AG04450 (cell line): ENCODE measurements around the gene SAPCD2. TPM values are rescaled to one million over a fixed set of nuclear protein-coding genes. Genes with fewer than 3 reads are reported as not detected.

Experiments used
- CTCF ChIA-PET: fragments of 300-600, 350-600 bp; formaldehyde crosslinking; extraction: SDS; loops from one replicate; lab custom pipeline; 2022; ENCODE audit warnings: antibody characterized with exemption, inconsistent platforms; lab: Charles Lee
- POLR2A ChIA-PET: fragments of 350-600 bp; formaldehyde crosslinking; extraction: SDS; loops from one replicate; lab custom pipeline; 2021; ENCODE audit warnings: antibody characterized with exemption, inconsistent platforms; lab: Yijun Ruan, JAX
- DNase-seq: peaks from one replicate; pipeline ENCODE4 v3.0.0-alpha.2; 2011; ENCODE audit warnings: low read depth, low spot score
- H3K27ac ChIP-seq: one replicate; pipeline ENCODE4 v1.5.1; 2012; ENCODE audit warnings: low read depth, low read length, control low read depth
- H3K27me3 ChIP-seq: one replicate; pipeline ENCODE4 v1.6.0; 2012; ENCODE audit warnings: low read length; ENCODE audit not compliant: control insufficient read depth, insufficient read depth
- H3K4me3 ChIP-seq: 2 replicates; pipeline ENCODE4 v1.5.1; 2011; ENCODE audit warnings: mild to moderate bottlenecking, low read depth, low read length, control low read depth
- H3K9me3 ChIP-seq: 2 replicates; pipeline ENCODE4 v1.5.1; 2012; ENCODE audit warnings: low read length; ENCODE audit not compliant: control insufficient read depth, insufficient read depth
- polyA plus RNA-seq: library from polyadenylated mRNA; depleted of rRNA; stranded (reverse); fragments of >200 nt; gene quantifications from 2 replicates; pipeline ENCODE4 v1.2.3, GENCODE V29; 2011
- TF ChIP-seq, protein P1 (sequence below): IDR thresholded peaks from 2 replicates; pipeline ENCODE4 v1.5.1; 2011; ENCODE audit warnings: low read depth, low read length, control low read depth, inconsistent platforms

SAPCD2 gene
- polyA plus RNA-seq, 1 experiment: 1.5 TPM

DNA sequence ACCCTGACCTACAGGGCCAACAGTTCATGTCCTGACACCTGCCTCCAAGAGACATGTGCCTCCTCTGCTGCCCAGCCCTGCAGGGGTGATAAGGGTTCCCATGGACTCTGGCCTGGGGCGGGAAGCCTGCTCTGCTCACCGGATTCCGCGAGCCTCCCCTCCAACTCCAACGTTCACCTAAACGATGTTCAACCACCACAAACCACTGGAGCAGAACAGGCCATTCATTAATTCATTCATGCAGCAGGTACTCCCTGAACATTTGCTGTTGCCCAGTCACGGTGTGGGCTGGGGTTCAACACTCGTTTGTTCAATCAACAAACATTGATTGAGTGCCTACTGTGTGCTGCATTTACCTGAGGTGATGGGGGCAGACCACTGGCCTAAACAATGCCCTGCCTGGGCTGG is 3.6 kb upstream of the SAPCD2 start:
- Histone ChIP-seq H3K27ac (no peak overlapping the region), H3K9me3 (no peaks in the 10 kb centered on the region; the same call in 1 of the 2 replicates), H3K4me3 (no peak overlapping the region), H3K27me3 (no peaks in the 10 kb centered on the region)
- CTCF ChIA-PET: no interaction called here
- TF ChIP-seq, protein P1, sequence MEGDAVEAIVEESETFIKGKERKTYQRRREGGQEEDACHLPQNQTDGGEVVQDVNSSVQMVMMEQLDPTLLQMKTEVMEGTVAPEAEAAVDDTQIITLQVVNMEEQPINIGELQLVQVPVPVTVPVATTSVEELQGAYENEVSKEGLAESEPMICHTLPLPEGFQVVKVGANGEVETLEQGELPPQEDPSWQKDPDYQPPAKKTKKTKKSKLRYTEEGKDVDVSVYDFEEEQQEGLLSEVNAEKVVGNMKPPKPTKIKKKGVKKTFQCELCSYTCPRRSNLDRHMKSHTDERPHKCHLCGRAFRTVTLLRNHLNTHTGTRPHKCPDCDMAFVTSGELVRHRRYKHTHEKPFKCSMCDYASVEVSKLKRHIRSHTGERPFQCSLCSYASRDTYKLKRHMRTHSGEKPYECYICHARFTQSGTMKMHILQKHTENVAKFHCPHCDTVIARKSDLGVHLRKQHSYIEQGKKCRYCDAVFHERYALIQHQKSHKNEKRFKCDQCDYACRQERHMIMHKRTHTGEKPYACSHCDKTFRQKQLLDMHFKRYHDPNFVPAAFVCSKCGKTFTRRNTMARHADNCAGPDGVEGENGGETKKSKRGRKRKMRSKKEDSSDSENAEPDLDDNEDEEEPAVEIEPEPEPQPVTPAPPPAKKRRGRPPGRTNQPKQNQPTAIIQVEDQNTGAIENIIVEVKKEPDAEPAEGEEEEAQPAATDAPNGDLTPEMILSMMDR: no peak
- DNase-seq: no peak
- POLR2A ChIA-PET: no interaction called here

DNA sequence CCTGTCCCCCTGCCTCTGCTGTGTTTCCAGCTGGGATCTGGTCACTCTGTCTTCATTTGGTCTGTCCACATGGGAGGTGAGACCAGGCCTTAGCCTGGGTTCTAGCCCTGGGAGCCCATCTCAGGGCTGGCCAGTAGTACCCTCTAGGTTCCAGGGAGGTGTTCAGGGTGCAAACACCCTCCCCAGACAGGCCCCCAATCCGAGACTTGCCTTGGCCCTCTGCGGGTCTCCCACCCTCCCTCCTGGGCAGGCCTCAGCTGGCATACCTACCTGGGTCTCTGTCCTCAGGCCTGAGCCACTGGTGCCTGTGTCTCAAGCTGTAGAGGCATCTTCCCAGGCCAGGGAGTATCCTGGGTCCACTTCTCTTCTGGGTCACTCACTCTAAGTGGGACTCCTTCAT is 925 bp upstream of the SAPCD2 start:
- H3K27ac ChIP-seq: no peak overlapping the region
- no peak overlapping the region for H3K4me3 ChIP-seq
- no peak for DNase-seq
- H3K27me3 ChIP-seq: no peaks in the 10 kb centered on the region
- ChIA-PET CTCF (interaction anchor here (1.4 kb wide), 2 partner anchors 24 to 42 kb away, joined by 3 to 6 read pairs; no protein-coding TSS in a partner anchor), POLR2A (interaction anchor here (1.3 kb wide), 2 partner anchors 170 to 343 kb away, joined by 4 read pairs; partner anchors contain the start of gene TUBB4B)
- H3K9me3 ChIP-seq: no peaks in the 10 kb centered on the region; the same call in 1 of the 2 replicates
- TF ChIP-seq, protein P1: no peak

DNA sequence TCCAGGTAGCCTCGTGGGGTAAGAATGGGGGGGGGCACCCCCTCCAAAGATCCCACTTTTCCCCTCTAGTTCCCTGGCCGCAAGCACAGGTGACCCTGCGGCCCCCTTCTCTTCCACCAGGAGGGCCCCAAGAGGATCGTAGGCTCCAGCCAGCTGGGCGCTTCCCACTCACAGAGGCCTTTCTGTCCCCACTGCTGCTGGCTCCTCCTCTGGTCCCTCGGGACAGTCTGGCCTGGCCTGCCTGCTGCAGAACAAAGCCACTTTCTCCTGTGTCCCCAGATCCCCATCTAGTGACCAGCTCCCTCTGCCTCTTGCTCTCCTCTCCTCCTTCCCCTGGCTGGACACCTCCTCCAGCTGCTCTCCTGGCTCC is 534 bp upstream of the SAPCD2 start:
- no peaks in the 10 kb centered on the region; the same call in 1 of the 2 replicates for H3K9me3 ChIP-seq
- no peak for DNase-seq
- no peak overlapping the region for H3K27ac ChIP-seq
- no peaks in the 10 kb centered on the region for H3K27me3 ChIP-seq
- POLR2A ChIA-PET: interaction anchor here (0.6 to 1.3 kb wide), 4 partner anchors 11 to 343 kb away, joined by 3 to 6 read pairs (median 4); partner anchors contain the start of gene TUBB4B
- CTCF ChIA-PET: interaction anchor here (1.4 to 8.4 kb wide), 3 partner anchors 23 to 42 kb away, joined by 3 to 104 read pairs (median 6); partner anchors contain the start of gene NPDC1
- TF ChIP-seq, protein P1: peak; percentile 20; the same call in 1 of the 2 replicates
- H3K4me3 ChIP-seq: peak overlapping the region; percentile 44

DNA sequence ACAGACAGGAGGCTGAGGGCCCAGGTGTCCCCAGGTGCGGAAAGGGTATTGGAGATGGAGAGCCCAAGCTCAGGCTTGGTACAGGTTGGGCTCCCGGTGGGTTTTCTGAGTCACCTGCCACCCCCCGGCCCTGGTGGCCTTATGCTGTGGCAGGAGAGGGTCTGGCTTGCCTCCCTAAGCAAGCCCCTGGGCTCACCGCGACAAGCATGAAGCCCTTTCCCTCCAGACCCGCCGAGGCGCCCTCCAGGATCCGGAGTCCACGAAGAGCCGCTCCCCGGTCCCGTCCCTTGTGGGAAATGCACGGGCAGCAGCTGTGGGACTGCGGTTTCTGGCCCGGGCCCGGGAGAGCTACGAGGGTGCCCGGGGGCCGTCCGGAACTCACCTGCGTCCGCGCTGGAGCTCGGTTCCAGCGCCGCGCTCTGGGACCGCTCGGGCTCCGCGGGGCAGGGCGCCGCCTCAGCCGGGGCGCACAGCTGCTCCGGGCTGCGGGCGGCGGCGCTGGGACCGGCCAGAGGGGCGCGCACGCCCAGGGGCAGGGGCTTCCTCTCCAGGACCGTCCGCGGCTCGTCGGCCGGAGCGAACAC is 757 bp downstream of the SAPCD2 start:
- Histone ChIP-seq H3K4me3 (peak overlapping the region; percentile 27), H3K27me3 (no peaks in the 10 kb centered on the region), H3K27ac (no peak overlapping the region), H3K9me3 (no peaks in the 10 kb centered on the region; the same call in 1 of the 2 replicates)
- TF ChIP-seq, protein P1: no peak
- POLR2A ChIA-PET: interaction anchor here (0.7 to 1.3 kb wide), 4 partner anchors 14 to 173 kb away, joined by 3 to 6 read pairs (median 5); partner anchors contain the start of genes ENTPD2 and TUBB4B
- DNase-seq: no peak
- CTCF ChIA-PET: interaction anchor here (0.6 to 8.4 kb wide), 5 partner anchors 11 to 40 kb away, joined by 3 to 104 read pairs (median 5); partner anchors contain the start of gene NPDC1
